ENCODE results near the gene B3GNT8. TPM values are rescaled to one million over a fixed set of nuclear protein-coding genes. Genes with fewer than 3 reads are reported as not detected.
A peak's percentile ranks its signal among the peaks of the same experiment; 100 is the strongest.

Gene B3GNT8
- total RNA-seq, 2 experiments from 2014 or later, result 0.58 to 1.2 TPM

DNA sequence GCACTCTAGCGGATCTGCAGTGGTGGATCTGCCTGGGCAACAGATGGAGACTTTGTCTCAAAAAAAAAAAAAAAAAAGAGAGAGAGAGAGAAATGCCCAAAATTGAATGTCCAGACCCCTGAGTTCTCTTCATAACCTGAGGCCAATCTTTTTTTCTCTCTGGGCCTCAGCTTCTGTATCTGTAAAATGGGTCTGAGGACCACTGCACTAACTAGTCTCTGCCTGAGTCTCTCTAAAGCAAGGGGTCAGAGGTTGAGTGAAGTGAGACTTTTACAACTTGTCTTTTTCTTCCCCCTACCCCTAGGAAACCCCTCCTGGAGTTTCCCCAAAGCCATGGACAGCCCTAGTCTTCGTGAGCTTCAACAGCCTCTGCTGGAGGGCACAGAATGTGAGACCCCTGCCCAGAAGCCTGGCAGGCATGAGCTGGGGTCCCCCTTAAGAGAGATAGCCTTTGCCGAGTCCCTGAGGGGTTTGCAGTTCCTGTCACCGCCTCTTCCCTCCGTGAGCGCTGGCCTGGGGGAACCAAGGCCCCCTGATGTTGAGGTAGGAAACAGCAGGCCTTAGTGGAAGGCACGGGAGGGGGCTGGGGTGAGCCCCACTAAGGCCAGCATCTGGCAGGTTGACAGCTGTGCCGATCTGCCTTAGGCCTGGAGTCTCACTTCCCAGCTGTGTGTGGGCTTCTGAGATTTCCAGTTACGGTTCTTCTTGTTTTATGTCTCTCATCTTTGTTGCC is 49.0 kb downstream of the B3GNT8 start:
- Mint-ChIP-seq H3K27ac (no peak overlapping the region), H3K27me3 (no peaks in the 10 kb centered on the region), H3K9me3 (no peaks in the 10 kb centered on the region), H3K4me3 (peak overlapping the region; percentile 38), H3K4me1 (ENCODE audit: low read depth) (peaks cover 14% of the 10 kb centered on the region), H3K36me3 (ENCODE audit: low read depth) (no peaks in the 10 kb centered on the region)
- Histone ChIP-seq H3K4me3 (ENCODE audit: low read length) (no peak overlapping the region), H3K27ac (ENCODE audit: low read depth in 1 of 2, low read length in 2 of 2) (no peak overlapping the region), H3K27me3 (ENCODE audit: control insufficient read depth in 1 of 2, insufficient read depth in 2 of 2, low read length in 2 of 2) (no peaks in the 10 kb centered on the region), H3K4me1 (ENCODE audit: insufficient read depth, low read length) (peaks cover 20% of the 10 kb centered on the region), H3K9me3 (ENCODE audit: control insufficient read depth in 1 of 2, insufficient read depth in 1 of 2, low read length in 2 of 2) (no peaks in the 10 kb centered on the region), H3K36me3 (ENCODE audit: insufficient read depth, low read length) (no peaks in the 10 kb centered on the region)
- intact Hi-C loops (cut with DNase I, micrococcal nuclease), result no loop called here
- TF ChIP-seq, protein P1, sequence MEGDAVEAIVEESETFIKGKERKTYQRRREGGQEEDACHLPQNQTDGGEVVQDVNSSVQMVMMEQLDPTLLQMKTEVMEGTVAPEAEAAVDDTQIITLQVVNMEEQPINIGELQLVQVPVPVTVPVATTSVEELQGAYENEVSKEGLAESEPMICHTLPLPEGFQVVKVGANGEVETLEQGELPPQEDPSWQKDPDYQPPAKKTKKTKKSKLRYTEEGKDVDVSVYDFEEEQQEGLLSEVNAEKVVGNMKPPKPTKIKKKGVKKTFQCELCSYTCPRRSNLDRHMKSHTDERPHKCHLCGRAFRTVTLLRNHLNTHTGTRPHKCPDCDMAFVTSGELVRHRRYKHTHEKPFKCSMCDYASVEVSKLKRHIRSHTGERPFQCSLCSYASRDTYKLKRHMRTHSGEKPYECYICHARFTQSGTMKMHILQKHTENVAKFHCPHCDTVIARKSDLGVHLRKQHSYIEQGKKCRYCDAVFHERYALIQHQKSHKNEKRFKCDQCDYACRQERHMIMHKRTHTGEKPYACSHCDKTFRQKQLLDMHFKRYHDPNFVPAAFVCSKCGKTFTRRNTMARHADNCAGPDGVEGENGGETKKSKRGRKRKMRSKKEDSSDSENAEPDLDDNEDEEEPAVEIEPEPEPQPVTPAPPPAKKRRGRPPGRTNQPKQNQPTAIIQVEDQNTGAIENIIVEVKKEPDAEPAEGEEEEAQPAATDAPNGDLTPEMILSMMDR (IDR thresholded peaks at IDR 0.05), result no peak
- CTCF ChIA-PET, result interaction anchor here (0.6 to 0.7 kb wide), 2 partner anchors 48 to 71 kb away, joined by 3 read pairs; no protein-coding TSS in a partner anchor
- ATAC-seq (ENCODE audit: poor library complexity) (peak; percentile 56), DNase-seq (peak in 2 of 14 experiments; percentile 44 to 45)
- POLR2A ChIA-PET, result interaction anchor here (0.6 to 0.8 kb wide), 3 partner anchors 20 to 114 kb away, joined by 3 read pairs; no protein-coding TSS in a partner anchor

DNA sequence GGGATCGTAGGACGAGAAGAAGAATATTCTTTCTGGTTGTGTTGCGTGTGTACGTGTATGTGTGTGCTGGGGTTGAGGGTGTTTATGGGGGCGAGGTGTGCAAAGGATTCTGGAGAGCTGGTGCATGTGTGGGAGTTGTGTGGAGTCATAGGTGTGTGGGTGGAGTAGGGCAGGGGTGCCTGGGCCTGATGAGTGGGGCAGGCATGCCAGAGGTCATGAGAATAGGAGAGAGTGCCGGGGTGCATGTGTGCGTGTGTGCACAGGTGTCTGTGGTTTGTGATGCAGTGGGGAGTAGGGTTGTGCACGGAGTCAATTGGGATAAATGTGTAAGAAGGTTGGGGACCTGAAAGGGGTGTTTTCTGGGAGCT is 50.2 kb downstream of the B3GNT8 start:
- Mint-ChIP-seq H3K27me3 (no peaks in the 10 kb centered on the region), H3K27ac (peak overlapping the region; percentile 8), H3K9me3 (no peaks in the 10 kb centered on the region), H3K4me1 (ENCODE audit: low read depth) (peaks cover 14% of the 10 kb centered on the region), H3K36me3 (ENCODE audit: low read depth) (no peaks in the 10 kb centered on the region), H3K4me3 (peak overlapping the region; percentile 85)
- Histone ChIP-seq H3K27ac (ENCODE audit: low read depth in 1 of 2, low read length in 2 of 2) (no peak overlapping the region), H3K9me3 (ENCODE audit: control insufficient read depth in 1 of 2, insufficient read depth in 1 of 2, low read length in 2 of 2) (no peaks in the 10 kb centered on the region), H3K4me3 (ENCODE audit: low read length) (peak overlapping the region; percentile 64), H3K4me1 (ENCODE audit: insufficient read depth, low read length) (peaks cover 20% of the 10 kb centered on the region), H3K36me3 (ENCODE audit: insufficient read depth, low read length) (no peaks in the 10 kb centered on the region), H3K27me3 (ENCODE audit: control insufficient read depth in 1 of 2, insufficient read depth in 2 of 2, low read length in 2 of 2) (no peaks in the 10 kb centered on the region)
- TF ChIP-seq, protein P1 (IDR thresholded peaks at IDR 0.05), result no peak
- DNase-seq (no peak), ATAC-seq (ENCODE audit: poor library complexity) (peak; percentile 45)
- POLR2A ChIA-PET, result interaction anchor here (1.4 kb wide), 1 partner anchor 13 kb away, joined by 6 read pairs; the partner anchor contains the start of gene B9D2
- CTCF ChIA-PET, result no interaction called here
- intact Hi-C loops (cut with DNase I, micrococcal nuclease), result no loop called here

DNA sequence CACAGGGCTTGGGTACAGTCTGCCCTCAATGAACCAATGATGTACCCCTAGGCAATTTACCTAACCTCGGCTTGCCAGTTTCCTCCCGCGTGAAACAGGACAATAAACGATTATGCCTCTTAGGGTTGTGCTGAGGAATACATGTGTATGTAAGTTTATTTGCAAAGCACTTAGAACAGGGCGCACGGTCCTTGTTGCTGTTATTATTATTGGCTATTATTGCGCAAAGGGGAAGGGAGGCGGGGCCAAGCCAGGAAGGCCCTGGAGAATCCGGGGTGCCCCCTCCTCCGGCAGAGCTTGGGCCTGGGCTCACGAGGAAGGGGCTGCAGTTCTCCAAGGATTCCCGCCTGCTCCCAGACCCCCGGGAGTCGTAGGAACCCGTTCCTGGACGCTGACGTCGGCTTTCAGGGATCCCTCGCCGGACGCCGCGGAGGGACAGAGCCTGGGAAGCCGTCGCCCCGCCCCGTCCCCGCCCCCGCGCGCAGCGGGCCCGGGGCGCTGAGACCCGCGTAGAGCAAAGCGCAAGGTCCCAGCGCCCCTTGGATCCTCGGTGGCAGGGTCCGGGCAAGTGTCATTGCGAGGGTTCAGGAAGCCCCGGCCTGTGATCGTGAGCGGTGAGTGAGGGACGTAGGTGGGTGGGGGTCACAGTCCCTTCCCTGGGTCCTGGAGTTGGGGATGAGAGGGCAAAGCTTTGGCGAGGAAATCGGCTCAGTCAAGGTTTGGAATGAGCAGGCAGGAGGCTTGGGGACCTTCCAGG is 50.8 kb downstream of the B3GNT8 start, which contains the start of gene TMEM91:
Gene TMEM91, plus strand, starts transcription at position 293 of the 757 bp plus-strand sequence. CDS start 1,777 bp downstream, outside the sequence.
- peak; percentile 50 for ATAC-seq (ENCODE audit: poor library complexity)
- Mint-ChIP-seq H3K27ac (peak within 1 kb of the TSS; percentile 76), H3K9me3 (no peaks in the 10 kb centered on the region), H3K4me3 (peak within 1 kb of the TSS; percentile 85), H3K36me3 (ENCODE audit: low read depth) (no peaks in the 10 kb centered on the region), H3K27me3 (no peaks in the 10 kb centered on the region), H3K4me1 (ENCODE audit: low read depth) (peaks cover 14% of the 10 kb centered on the region)
- H3K4me3 ChIP-seq (ENCODE audit: low read length), result peak within 1 kb of the TSS; percentile 64
- DNase-seq, result peak in 4 of 14 experiments; percentile 15 to 45 (median 41)
- no peaks in the 10 kb centered on the region for H3K27me3 ChIP-seq (ENCODE audit: control insufficient read depth in 1 of 2, insufficient read depth in 2 of 2, low read length in 2 of 2)
- H3K36me3 ChIP-seq (ENCODE audit: insufficient read depth, low read length), result no peaks in the 10 kb centered on the region
- TF ChIP-seq, protein P1 (IDR thresholded peaks at IDR 0.05), result no peak
- intact Hi-C loops (cut with DNase I, micrococcal nuclease), result no loop called here
- ChIA-PET CTCF (no interaction called here), POLR2A (interaction anchor here (0.5 to 1.4 kb wide), 3 partner anchors 12 to 1191 kb away, joined by 3 to 6 read pairs (median 3); partner anchors contain the start of gene B9D2)
- no peaks in the 10 kb centered on the region for H3K9me3 ChIP-seq (ENCODE audit: control insufficient read depth in 1 of 2, insufficient read depth in 1 of 2, low read length in 2 of 2)
- H3K27ac ChIP-seq (ENCODE audit: low read depth in 1 of 2, low read length in 2 of 2), result no peak within 1 kb of the TSS
- peaks cover 20% of the 10 kb centered on the region for H3K4me1 ChIP-seq (ENCODE audit: insufficient read depth, low read length)

Other genes with a start within 250 kb of the B3GNT8 start
- under 1 TPM; 0.78 to 0.82 TPM for gene CYP2S1, start 234.2 kb downstream of the B3GNT8 start, total RNA-seq
- gene AXL, start 208.2 kb downstream of the B3GNT8 start, total RNA-seq, result under 1 TPM; 0.30 to 0.42 TPM
- gene HNRNPUL1, start 163.0 kb downstream of the B3GNT8 start, total RNA-seq, result 100 to 1,000 TPM; 367 to 388 TPM
- gene CCDC97, start 117.2 kb downstream of the B3GNT8 start, total RNA-seq, result 10 to 100 TPM; 27.3 to 29.7 TPM
- gene TGFB1, start 73.5 kb downstream of the B3GNT8 start, total RNA-seq, result 100 to 1,000 TPM; 406 to 416 TPM
- 10 to 100 TPM; 21.1 to 26.8 TPM for gene B9D2, start 63.2 kb downstream of the B3GNT8 start, total RNA-seq
- gene TMEM91, start 50.8 kb downstream of the B3GNT8 start, total RNA-seq, result 1 to 10 TPM; 6.8 to 7.7 TPM
- 1 to 10 TPM; 6.5 to 7.5 TPM for gene EXOSC5, start 30.0 kb downstream of the B3GNT8 start, total RNA-seq
- gene BCKDHA, start 29.6 kb downstream of the B3GNT8 start, total RNA-seq, result 10 to 100 TPM; 12.2 to 13.1 TPM
- gene DMAC2, start 12.5 kb upstream of the B3GNT8 start, total RNA-seq, result 10 to 100 TPM; 21.6 to 25.7 TPM
- gene ERICH4, start 15.8 kb upstream of the B3GNT8 start, total RNA-seq, result not detected
- 10 to 100 TPM; 30.7 to 34.9 TPM for gene CEACAM21, start 148.8 kb upstream of the B3GNT8 start, total RNA-seq
- gene CEACAM4, start 199.7 kb upstream of the B3GNT8 start, total RNA-seq, result under 1 TPM; 0.36 to 0.84 TPM

All from CD4-positive, alpha-beta T cell (primary cell).